ENCODE data around the gene TEKT3.

Gene TEKT3

GRCh38 chr17:15341385-15341849 lies at the start of gene TEKT3:
Gene TEKT3 (minus strand): TSS chr17:15341597. CDS start chr17:15331585, 10,012 bp downstream.
- TF ChIP-seq CTCF (IDR thresholded peaks at IDR 0.05; ENCODE audit: insufficient read depth, missing control alignments) = no peak
- DNase-seq (ENCODE audit: insufficient read length, low spot score) (no peak), FAIRE-seq (no peak)

- no peak for DNase-seq (ENCODE audit: insufficient read length, low spot score)
- no peak for TF ChIP-seq CTCF (IDR thresholded peaks at IDR 0.05; ENCODE audit: insufficient read depth, missing control alignments)
- no peak for FAIRE-seq
Observed at GRCh38 chr17:15388356-15389041, 47.1 kb upstream of the TEKT3 start.

GRCh38 chr17:15386083-15386482 lies 44.7 kb upstream of the TEKT3 start:
- FAIRE-seq = no peak
- TF ChIP-seq CTCF (IDR thresholded peaks at IDR 0.05; ENCODE audit: insufficient read depth, missing control alignments) = no peak
- DNase-seq (ENCODE audit: insufficient read length, low spot score) = no peak

- no peak for FAIRE-seq
- no peak for DNase-seq (ENCODE audit: insufficient read length, low spot score)
- TF ChIP-seq CTCF (IDR thresholded peaks at IDR 0.05; ENCODE audit: insufficient read depth, missing control alignments) = no peak
Observed at GRCh38 chr17:15385305-15385704, 43.9 kb upstream of the TEKT3 start.

- no peak for TF ChIP-seq CTCF (IDR thresholded peaks at IDR 0.05; ENCODE audit: insufficient read depth, missing control alignments)
- no peak for DNase-seq (ENCODE audit: insufficient read length, low spot score)
- FAIRE-seq = no peak
Observed at GRCh38 chr17:15384142-15384787, 42.9 kb upstream of the TEKT3 start.

GRCh38 chr17:15382914-15383313 lies 41.5 kb upstream of the TEKT3 start:
- no peak for TF ChIP-seq CTCF (IDR thresholded peaks at IDR 0.05; ENCODE audit: insufficient read depth, missing control alignments)
- DNase-seq (ENCODE audit: insufficient read length, low spot score) = no peak
- no peak for FAIRE-seq

GRCh38 chr17:15381707-15382106 lies 40.3 kb upstream of the TEKT3 start:
- DNase-seq (ENCODE audit: insufficient read length, low spot score) (no peak), FAIRE-seq (no peak)
- TF ChIP-seq CTCF (IDR thresholded peaks at IDR 0.05; ENCODE audit: insufficient read depth, missing control alignments) = no peak
